ENCODE data around the gene CCL15.

- TF ChIP-seq, protein P1, sequence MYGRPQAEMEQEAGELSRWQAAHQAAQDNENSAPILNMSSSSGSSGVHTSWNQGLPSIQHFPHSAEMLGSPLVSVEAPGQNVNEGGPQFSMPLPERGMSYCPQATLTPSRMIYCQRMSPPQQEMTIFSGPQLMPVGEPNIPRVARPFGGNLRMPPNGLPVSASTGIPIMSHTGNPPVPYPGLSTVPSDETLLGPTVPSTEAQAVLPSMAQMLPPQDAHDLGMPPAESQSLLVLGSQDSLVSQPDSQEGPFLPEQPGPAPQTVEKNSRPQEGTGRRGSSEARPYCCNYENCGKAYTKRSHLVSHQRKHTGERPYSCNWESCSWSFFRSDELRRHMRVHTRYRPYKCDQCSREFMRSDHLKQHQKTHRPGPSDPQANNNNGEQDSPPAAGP (tag by site-specific recombination; IDR thresholded peaks at IDR 0.05): no peak
- TF ChIP-seq ZNF529 (tag by site-specific recombination; IDR thresholded peaks at IDR 0.05; ENCODE audit: insufficient replicate concordance) (no peak), CTCF (tag by site-specific recombination; IDR thresholded peaks at IDR 0.05) (no peak), ZNF423 (tag by site-specific recombination; IDR thresholded peaks at IDR 0.05) (no peak), ZNF146 (tag by site-specific recombination; IDR thresholded peaks at IDR 0.05) (no peak), ZNF521 (tag by site-specific recombination; IDR thresholded peaks at IDR 0.05) (no peak), PRDM10 (tag by site-specific recombination; IDR thresholded peaks at IDR 0.05) (no peak), BCL11B (tag by site-specific recombination; IDR thresholded peaks at IDR 0.05; ENCODE audit: low read depth) (no peak), ZBTB26 (tag by site-specific recombination; optimal IDR thresholded peaks at IDR 0.05) (no peak), SETDB1 (IDR thresholded peaks at IDR 0.05; ENCODE audit: insufficient read length, low read length) (no peak), ZSCAN18 (tag by site-specific recombination; IDR thresholded peaks at IDR 0.05) (no peak)
- TF ChIP-seq, protein P2, sequence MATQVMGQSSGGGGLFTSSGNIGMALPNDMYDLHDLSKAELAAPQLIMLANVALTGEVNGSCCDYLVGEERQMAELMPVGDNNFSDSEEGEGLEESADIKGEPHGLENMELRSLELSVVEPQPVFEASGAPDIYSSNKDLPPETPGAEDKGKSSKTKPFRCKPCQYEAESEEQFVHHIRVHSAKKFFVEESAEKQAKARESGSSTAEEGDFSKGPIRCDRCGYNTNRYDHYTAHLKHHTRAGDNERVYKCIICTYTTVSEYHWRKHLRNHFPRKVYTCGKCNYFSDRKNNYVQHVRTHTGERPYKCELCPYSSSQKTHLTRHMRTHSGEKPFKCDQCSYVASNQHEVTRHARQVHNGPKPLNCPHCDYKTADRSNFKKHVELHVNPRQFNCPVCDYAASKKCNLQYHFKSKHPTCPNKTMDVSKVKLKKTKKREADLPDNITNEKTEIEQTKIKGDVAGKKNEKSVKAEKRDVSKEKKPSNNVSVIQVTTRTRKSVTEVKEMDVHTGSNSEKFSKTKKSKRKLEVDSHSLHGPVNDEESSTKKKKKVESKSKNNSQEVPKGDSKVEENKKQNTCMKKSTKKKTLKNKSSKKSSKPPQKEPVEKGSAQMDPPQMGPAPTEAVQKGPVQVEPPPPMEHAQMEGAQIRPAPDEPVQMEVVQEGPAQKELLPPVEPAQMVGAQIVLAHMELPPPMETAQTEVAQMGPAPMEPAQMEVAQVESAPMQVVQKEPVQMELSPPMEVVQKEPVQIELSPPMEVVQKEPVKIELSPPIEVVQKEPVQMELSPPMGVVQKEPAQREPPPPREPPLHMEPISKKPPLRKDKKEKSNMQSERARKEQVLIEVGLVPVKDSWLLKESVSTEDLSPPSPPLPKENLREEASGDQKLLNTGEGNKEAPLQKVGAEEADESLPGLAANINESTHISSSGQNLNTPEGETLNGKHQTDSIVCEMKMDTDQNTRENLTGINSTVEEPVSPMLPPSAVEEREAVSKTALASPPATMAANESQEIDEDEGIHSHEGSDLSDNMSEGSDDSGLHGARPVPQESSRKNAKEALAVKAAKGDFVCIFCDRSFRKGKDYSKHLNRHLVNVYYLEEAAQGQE (tag by site-specific recombination; IDR thresholded peaks at IDR 0.05): no peak
- TF ChIP-seq, protein P3, sequence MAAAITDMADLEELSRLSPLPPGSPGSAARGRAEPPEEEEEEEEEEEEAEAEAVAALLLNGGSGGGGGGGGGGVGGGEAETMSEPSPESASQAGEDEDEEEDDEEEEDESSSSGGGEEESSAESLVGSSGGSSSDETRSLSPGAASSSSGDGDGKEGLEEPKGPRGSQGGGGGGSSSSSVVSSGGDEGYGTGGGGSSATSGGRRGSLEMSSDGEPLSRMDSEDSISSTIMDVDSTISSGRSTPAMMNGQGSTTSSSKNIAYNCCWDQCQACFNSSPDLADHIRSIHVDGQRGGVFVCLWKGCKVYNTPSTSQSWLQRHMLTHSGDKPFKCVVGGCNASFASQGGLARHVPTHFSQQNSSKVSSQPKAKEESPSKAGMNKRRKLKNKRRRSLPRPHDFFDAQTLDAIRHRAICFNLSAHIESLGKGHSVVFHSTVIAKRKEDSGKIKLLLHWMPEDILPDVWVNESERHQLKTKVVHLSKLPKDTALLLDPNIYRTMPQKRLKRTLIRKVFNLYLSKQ (tag by site-specific recombination; IDR thresholded peaks at IDR 0.05; ENCODE audit: borderline replicate concordance): no peak
These were observed 19.4 kb downstream of the CCL15 start for GRCh38 chr17:35981908-35982330.
